Measurements from ENCODE around the gene RARA. TPM values are rescaled to one million over a fixed set of nuclear protein-coding genes. Genes with fewer than 3 reads are reported as not detected.
A peak's percentile ranks its signal among the peaks of the same experiment; 100 is the strongest.
"Not testable (repeated sequence)": the region's sequence is repeated elsewhere in the genome, so short reads cannot be mapped to it uniquely, and the experiment has no call there.

The RARA gene
- total RNA-seq, 1 donor from 2014 or later = 57.2 TPM

- TF ChIP-seq, protein P1, sequence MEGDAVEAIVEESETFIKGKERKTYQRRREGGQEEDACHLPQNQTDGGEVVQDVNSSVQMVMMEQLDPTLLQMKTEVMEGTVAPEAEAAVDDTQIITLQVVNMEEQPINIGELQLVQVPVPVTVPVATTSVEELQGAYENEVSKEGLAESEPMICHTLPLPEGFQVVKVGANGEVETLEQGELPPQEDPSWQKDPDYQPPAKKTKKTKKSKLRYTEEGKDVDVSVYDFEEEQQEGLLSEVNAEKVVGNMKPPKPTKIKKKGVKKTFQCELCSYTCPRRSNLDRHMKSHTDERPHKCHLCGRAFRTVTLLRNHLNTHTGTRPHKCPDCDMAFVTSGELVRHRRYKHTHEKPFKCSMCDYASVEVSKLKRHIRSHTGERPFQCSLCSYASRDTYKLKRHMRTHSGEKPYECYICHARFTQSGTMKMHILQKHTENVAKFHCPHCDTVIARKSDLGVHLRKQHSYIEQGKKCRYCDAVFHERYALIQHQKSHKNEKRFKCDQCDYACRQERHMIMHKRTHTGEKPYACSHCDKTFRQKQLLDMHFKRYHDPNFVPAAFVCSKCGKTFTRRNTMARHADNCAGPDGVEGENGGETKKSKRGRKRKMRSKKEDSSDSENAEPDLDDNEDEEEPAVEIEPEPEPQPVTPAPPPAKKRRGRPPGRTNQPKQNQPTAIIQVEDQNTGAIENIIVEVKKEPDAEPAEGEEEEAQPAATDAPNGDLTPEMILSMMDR (IDR thresholded peaks at IDR 0.05; ENCODE audit: insufficient read depth, low read length, poor library complexity, severe bottlenecking) = no peak
- Histone ChIP-seq H3K27me3 (ENCODE audit: control insufficient read depth, insufficient read depth, low read length) (no peaks in the 10 kb centered on the region), H3K4me3 (ENCODE audit: low read depth, low read length) (no peak overlapping the region), H3K36me3 (ENCODE audit: control insufficient read depth, insufficient read depth, low read length) (no peaks in the 10 kb centered on the region)
- DNase-seq (ENCODE audit: low read depth) = no peak
Measured at GRCh38 chr17:40382251-40382650, 73.3 kb downstream of the RARA start.

DNA sequence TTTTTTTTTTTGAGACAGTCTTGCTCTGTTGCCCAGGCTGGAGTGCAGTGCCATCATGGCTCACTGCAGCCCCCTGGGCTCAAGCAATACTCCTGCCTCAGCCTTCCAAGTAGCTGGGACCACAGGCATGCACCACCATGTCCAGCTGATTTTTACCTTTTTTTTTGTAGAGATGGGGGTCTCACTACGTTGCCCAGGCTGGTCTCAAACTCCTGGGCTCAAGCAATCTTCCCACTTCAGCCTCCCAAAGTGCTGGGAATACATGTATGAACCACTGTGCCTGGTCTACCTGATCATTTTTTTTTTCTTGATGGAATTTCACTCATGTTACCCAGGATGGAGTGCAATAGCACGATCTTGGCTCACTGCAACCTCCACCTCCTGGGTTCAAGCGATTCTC, 77.6 kb downstream of the RARA start:
- H3K36me3 ChIP-seq (ENCODE audit: control insufficient read depth, insufficient read depth, low read length); DNase-seq (ENCODE audit: low read depth); H3K27me3 ChIP-seq (ENCODE audit: control insufficient read depth, insufficient read depth, low read length); H3K4me3 ChIP-seq (ENCODE audit: low read depth, low read length): not testable (repeated sequence)

DNA sequence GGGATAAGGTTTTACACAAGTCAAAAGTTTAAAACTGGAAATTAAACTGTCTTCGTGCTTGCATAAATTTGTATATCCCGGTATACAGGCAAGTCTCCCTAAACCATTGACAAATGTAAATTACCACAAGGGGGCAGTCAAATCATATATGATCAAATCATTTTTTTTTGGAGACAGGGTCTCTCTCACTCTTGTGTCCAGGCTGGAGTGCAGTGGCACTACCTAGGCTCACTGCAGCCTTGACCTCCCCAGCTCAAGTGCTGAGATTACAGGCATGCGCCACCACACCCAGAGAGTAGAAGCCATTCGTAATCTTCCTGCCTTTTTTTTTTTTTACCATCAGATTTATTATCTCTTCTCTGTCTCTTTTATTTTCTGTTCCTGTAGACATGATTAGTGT, 90.2 kb downstream of the RARA start:
- TF ChIP-seq, protein P1 (IDR thresholded peaks at IDR 0.05; ENCODE audit: insufficient read depth, low read length, poor library complexity, severe bottlenecking) = peak; percentile 40
- no peak for DNase-seq (ENCODE audit: low read depth)
- peaks cover 2% of the 10 kb centered on the region for H3K36me3 ChIP-seq (ENCODE audit: control insufficient read depth, insufficient read depth, low read length)

DNA sequence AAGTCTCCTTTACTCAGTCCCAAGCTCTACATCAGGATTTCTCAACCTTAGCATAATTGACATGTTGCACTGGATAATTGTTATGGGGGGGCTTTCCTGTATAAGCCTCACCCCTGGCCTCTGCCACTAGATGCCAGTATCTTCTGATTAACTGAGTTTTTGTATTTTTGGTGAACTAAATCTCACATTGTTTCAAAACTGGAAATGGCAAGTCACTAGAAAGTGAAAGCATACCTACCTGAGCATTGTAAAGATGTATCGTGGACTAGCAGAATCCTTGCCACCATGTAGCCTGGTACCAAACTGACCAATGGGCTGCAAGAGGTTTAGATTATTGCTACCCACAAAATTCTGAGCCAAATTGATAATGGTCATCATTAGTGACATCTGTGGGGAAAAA, 93.7 kb downstream of the RARA start:
- no peaks in the 10 kb centered on the region for H3K27me3 ChIP-seq (ENCODE audit: control insufficient read depth, insufficient read depth, low read length)
- TF ChIP-seq, protein P1 (IDR thresholded peaks at IDR 0.05; ENCODE audit: insufficient read depth, low read length, poor library complexity, severe bottlenecking) = no peak
- H3K36me3 ChIP-seq (ENCODE audit: control insufficient read depth, insufficient read depth, low read length) = peaks cover 2% of the 10 kb centered on the region
- no peak for DNase-seq (ENCODE audit: low read depth)
- H3K4me3 ChIP-seq (ENCODE audit: low read depth, low read length) = no peak overlapping the region

More for the DNA sequence above, 90.2 kb downstream of the RARA start:
- no peak overlapping the region for H3K4me3 ChIP-seq (ENCODE audit: low read depth, low read length)
- no peaks in the 10 kb centered on the region for H3K27me3 ChIP-seq (ENCODE audit: control insufficient read depth, insufficient read depth, low read length)

DNA sequence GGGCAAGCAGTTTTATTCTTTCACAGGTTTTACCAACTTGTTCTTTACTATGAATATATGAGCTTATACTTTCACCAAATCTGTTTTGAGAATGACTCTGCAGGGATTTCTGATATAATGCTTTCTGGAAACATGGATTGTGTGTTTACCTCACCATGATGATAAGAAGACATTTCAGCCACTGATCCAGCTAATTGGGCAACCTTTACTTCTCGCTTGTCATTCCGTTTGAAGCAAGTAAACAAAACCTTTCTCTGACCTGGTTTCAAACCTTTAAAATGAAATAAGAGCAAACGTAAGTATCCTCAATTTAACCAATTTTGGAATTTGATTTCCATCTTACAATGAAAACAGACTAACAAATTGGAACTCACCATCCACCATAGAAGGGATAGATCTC, 95.0 kb downstream of the RARA start:
- no peaks in the 10 kb centered on the region for H3K27me3 ChIP-seq (ENCODE audit: control insufficient read depth, insufficient read depth, low read length)
- TF ChIP-seq, protein P1 (IDR thresholded peaks at IDR 0.05; ENCODE audit: insufficient read depth, low read length, poor library complexity, severe bottlenecking) = no peak
- no peak for DNase-seq (ENCODE audit: low read depth)
- no peak overlapping the region for H3K4me3 ChIP-seq (ENCODE audit: low read depth, low read length)
- H3K36me3 ChIP-seq (ENCODE audit: control insufficient read depth, insufficient read depth, low read length) = peaks cover 2% of the 10 kb centered on the region

Other genes with a start within 250 kb of the RARA start
- 5.3 and 7.1 TPM in 2 replicates for gene THRA, start 246.2 kb upstream of the RARA start, total RNA-seq
- 3.6 and 3.7 TPM in 2 replicates for gene NR1D1, start 208.6 kb upstream of the RARA start, total RNA-seq
- gene MSL1, start 187.2 kb upstream of the RARA start, total RNA-seq = 40.6 and 47.4 TPM in 2 replicates
- gene CASC3, start 168.6 kb upstream of the RARA start, total RNA-seq = 38.6 and 42.9 TPM in 2 replicates
- 2.3 and 3.4 TPM in 2 replicates for gene RAPGEFL1, start 131.7 kb upstream of the RARA start, total RNA-seq
- 12.6 and 13.9 TPM in 2 replicates for gene WIPF2, start 89.9 kb upstream of the RARA start, total RNA-seq
- gene CDC6, start 21.3 kb upstream of the RARA start, total RNA-seq = 7.9 and 8.8 TPM in 2 replicates
- gene GJD3, start 55.6 kb downstream of the RARA start, total RNA-seq = 1.1 TPM in 1 of 2 replicates, not detected in the other
- 14.9 and 17.4 TPM in 2 replicates for gene TOP2A, start 108.7 kb downstream of the RARA start, total RNA-seq
- 53.6 and 59.8 TPM in 2 replicates for gene IGFBP4, start 134.3 kb downstream of the RARA start, total RNA-seq
- 0.34 TPM in 1 of 2 replicates, not detected in the other for gene TNS4, start 192.4 kb downstream of the RARA start, total RNA-seq